ENCODE measurements around the gene NEUROD2.

DNA sequence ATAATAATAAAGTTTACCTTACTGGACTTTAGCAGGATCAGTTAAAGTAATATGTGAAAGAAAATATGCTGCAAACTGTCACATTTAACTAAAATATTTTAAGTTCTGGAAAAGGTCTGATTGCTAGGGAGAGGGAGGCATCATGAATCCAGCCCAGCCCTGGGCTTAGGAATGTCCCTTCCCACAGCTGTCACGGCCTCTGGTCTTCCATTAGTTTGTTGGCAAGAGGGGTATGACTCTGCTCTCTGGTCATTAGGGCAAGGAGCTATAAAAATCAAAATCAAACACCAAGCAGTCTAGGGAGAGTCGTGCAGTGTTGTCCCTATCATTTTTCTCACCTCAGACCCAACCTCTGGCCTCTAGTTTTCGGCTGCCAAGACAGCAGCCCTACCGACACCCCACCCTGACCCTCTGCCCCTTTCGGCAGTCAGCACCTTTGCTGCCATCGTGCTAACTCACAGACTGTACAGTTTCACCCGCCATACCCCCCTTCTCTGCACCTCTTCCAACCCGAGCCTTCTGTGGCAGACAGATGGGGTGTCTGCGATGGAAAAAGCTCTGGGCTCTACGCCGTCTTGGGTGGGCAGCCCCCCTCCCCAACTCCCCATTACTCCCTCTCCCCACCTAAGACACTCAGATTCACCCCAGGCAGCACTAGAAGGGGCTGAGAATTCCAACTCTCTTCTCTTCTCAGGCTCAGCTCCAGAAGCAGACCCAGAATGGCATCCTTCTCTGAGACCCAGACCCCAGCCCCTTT lies 41.4 kb downstream of the NEUROD2 start:
- no peak for TF ChIP-seq CTCF (IDR thresholded peaks at IDR 0.05)
- TF ChIP-seq POLR2A (IDR thresholded peaks at IDR 0.05): no peak
